K562 (cell line): ENCODE data around the gene CLEC10A. TPM values are rescaled to one million over a fixed set of nuclear protein-coding genes. Genes with fewer than 3 reads are reported as not detected.

Source experiments
- CREB5 ChIP-seq: fragments of 250-450 bp; sonication (Bioruptor Pico); IDR thresholded peaks from 2 replicates; pipeline ENCODE4 v1.5.0; 2020; ENCODE audit warnings: mild to moderate bottlenecking
- ETS2 ChIP-seq: IDR thresholded peaks from 2 replicates; pipeline ENCODE4 v1.6.1; 2016; ENCODE audit warnings: borderline replicate concordance, missing genetic modification characterization, mild to moderate bottlenecking, moderate library complexity, missing compliant biosample characterization; ENCODE audit not compliant: poor library complexity, severe bottlenecking
- ETV6 ChIP-seq, 3 experiments: fragments of 150-350 bp in 1 of 3; sonication (generic) in 1 of 3; formaldehyde crosslinking in 1 of 3; IDR thresholded peaks; 2 replicates each; pipeline versions ENCODE4 v1.6.1 to v1.8.0; 2014 to 2022; ENCODE audit warnings: borderline replicate concordance in 2 of 3, low read depth in 2 of 3, antibody characterized with exemption in 1 of 3, low read length in 1 of 3, mild to moderate bottlenecking in 1 of 3, missing genetic modification reagents in 1 of 3
- NELFE ChIP-seq: IDR thresholded peaks from 2 replicates; pipeline ENCODE4 v1.6.1; 2011; ENCODE audit warnings: mild to moderate bottlenecking; ENCODE audit not compliant: insufficient read depth, insufficient read length
- PYGO2 ChIP-seq: fragments of 450-650 bp; IDR thresholded peaks from 2 replicates; pipeline ENCODE4 v1.6.1; 2016; ENCODE audit warnings: mild to moderate bottlenecking, missing genetic modification characterization, moderate library complexity, missing compliant biosample characterization
- RBM25 ChIP-seq: fragments of 200-400 bp; formaldehyde crosslinking; IDR thresholded peaks from 2 replicates; pipeline ENCODE4 v1.6.1; 2018; ENCODE audit warnings: low read length, low read depth, moderate library complexity; ENCODE audit not compliant: severe bottlenecking
- SMARCE1 ChIP-seq: fragments of 450-650 bp; IDR thresholded peaks from 2 replicates; pipeline ENCODE4 v1.7.1; 2016; ENCODE audit warnings: mild to moderate bottlenecking
- TCF7L2 ChIP-seq: fragments of 150-350 bp; IDR thresholded peaks from 2 replicates; pipeline ENCODE4 v1.6.1; 2016; ENCODE audit warnings: low read depth, mild to moderate bottlenecking, low read length, moderate library complexity
- THRB ChIP-seq: fragments of 450-650 bp; formaldehyde crosslinking; conservative IDR thresholded peaks from 2 replicates; pipeline ENCODE4 v1.4.0; 2022; ENCODE audit warnings: mild to moderate bottlenecking, missing genetic modification characterization
- UBTF ChIP-seq, 2 experiments: IDR thresholded peaks; 2 replicates each; pipeline ENCODE4 v1.6.1; 2012; ENCODE audit warnings: improper control_type of control experiment in 2 of 2, low read depth in 2 of 2, low read length in 2 of 2, borderline replicate concordance in 1 of 2
- ZNF318 ChIP-seq, 2 experiments: fragments of 450-650 bp; IDR thresholded peaks; 2 replicates each; pipeline ENCODE4 v1.6.1; 2016; ENCODE audit warnings: mild to moderate bottlenecking in 2 of 2, borderline replicate concordance in 1 of 2, low read depth in 1 of 2, moderate library complexity in 1 of 2
- polyA plus RNA-seq, 8 experiments: library from polyadenylated mRNA; depleted of rRNA in 4 of 8; stranded (reverse) in 5 of 8; unstranded in 3 of 8; fragments of >200 nt; fragmentation: Nextera tagmentation in 2 of 8; fragmentation: Illumina TruSeq in 1 of 8; extraction: Ambion mirVana in 2 of 8; extraction: Trizol in 1 of 8; gene quantifications; 2 replicates each; pipeline versions ENCODE4 v1.2.1 to v1.2.3, GENCODE V29; 2011 to 2014; ENCODE audit warnings: inconsistent platforms in 1 of 8, missing spikeins in 1 of 8
- total RNA-seq, 7 experiments: library from RNA; depleted of rRNA in 6 of 7; stranded (reverse); fragments of >200 nt in 6 of 7; fragmentation: Illumina TruSeq in 2 of 7; extraction: Trizol in 2 of 7; gene quantifications; 2 replicates each; pipeline versions ENCODE4 v1.2.1 to v1.2.3, GENCODE V29; 2011 to 2021; ENCODE audit warnings: low replicate concordance in 1 of 7

CLEC10A gene
- total and polyA plus RNA-seq, 9 of the 15 experiments (the other 6 are each of a cell fraction or from before 2014, with no cell fraction given): 0.04 to 0.11 (median 0.05) TPM; not detected in 6

GRCh38 chr17:7035591-7036368 is 44.3 kb downstream of the CLEC10A start, which contains the start of gene SLC16A13 (continued):
- TF ChIP-seq ZNF318 (IDR thresholded peaks at IDR 0.05; ENCODE audit: borderline replicate concordance in 1 of 2, low read depth in 1 of 2): no peak
- no peak for TF ChIP-seq TCF7L2
- no peak for TF ChIP-seq RBM25
- no peak for TF ChIP-seq PYGO2 (tag)
- no peak; a peak in 1 of 4 replicates for TF ChIP-seq ETV6 (IDR thresholded peaks at IDR 0.05; ENCODE audit: borderline replicate concordance in 1 of 2, low read depth in 2 of 2, low read length in 1 of 2)
- no peak for TF ChIP-seq ETV6 (CRISPR knock-in tag; IDR thresholded peaks at IDR 0.05; ENCODE audit: borderline replicate concordance)
- no peak for TF ChIP-seq THRB (CRISPR knock-in tag)
- no peak for TF ChIP-seq NELFE
- TF ChIP-seq SMARCE1: 0 out of 2 replicates have a peak, but pooled peaks have one; percentile 21
- no peak for TF ChIP-seq CREB5
- TF ChIP-seq ETS2 (tag): no peak
- 0 out of 4 replicates have a peak, but pooled peaks of 1 of the 2 experiments have one; percentile 29 for TF ChIP-seq UBTF (IDR thresholded peaks at IDR 0.05; ENCODE audit: borderline replicate concordance in 1 of 2, low read depth in 2 of 2, low read length in 2 of 2)
